ENCODE measurements around the gene CTDSPL. TPM values are rescaled to one million over a fixed set of nuclear protein-coding genes. Genes with fewer than 3 reads are reported as not detected.
"Not testable (repeated sequence)": the region's sequence is repeated elsewhere in the genome, so short reads cannot be mapped to it uniquely, and the experiment has no call there.

The CTDSPL gene
- total RNA-seq, 1 donor from 2014 or later: 43.0 TPM

DNA sequence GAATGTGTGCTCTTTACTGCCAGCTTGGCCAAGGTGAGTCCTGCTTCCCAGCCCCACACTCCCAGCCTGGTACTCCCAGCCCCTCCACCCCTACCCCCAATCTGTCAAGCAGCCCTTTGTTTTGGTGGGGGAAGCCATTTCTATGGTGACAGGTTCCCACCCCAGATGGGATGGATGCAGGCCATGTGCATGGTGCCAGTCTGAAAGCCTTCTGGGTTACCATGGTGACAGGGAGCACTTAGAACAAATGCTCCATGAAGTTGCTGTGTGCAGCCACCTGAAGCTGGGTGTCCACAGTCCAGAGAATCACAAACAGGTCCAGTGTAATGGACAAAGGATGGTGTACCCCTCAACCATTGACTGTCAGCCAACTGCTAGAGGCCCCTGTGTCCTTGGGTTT is 109.8 kb downstream of the CTDSPL start:
- no peaks in the 10 kb centered on the region for H3K9me3 ChIP-seq (ENCODE audit: low read depth)
- no peak for DNase-seq (ENCODE audit: low spot score)
- H3F3A ChIP-seq (ENCODE audit: low read depth): no peaks in the 10 kb centered on the region
- Mint-ChIP-seq H3K9me3 (no peaks in the 10 kb centered on the region), H3K4me1 (peaks cover 3% of the 10 kb centered on the region), H3K27me3 (ENCODE audit: insufficient read depth, low read depth) (no peaks in the 10 kb centered on the region), H3K4me3 (no peak overlapping the region), H3K27ac (no peak overlapping the region), H3K36me3 (peaks cover 15% of the 10 kb centered on the region)
- peaks cover 5% of the 10 kb centered on the region for H3K36me3 ChIP-seq
- H4K20me1 ChIP-seq (ENCODE audit: low read depth): peaks cover 11% of the 10 kb centered on the region
- H3K79me2 ChIP-seq (ENCODE audit: low read depth): no peaks in the 10 kb centered on the region
- no peak overlapping the region for H3K4me2 ChIP-seq
- H3K9ac ChIP-seq: no peak overlapping the region
- H3K4me3 ChIP-seq: no peak overlapping the region
- no peak overlapping the region for H3K27ac ChIP-seq
- no peaks in the 10 kb centered on the region for H3K4me1 ChIP-seq
- no peak overlapping the region for H2AFZ ChIP-seq (replicated peaks)
- no peaks in the 10 kb centered on the region for H3K27me3 ChIP-seq
- TF ChIP-seq EZH2phosphoT487 (IDR thresholded peaks at IDR 0.05) (no peak), EZH2 (IDR thresholded peaks at IDR 0.05) (no peak)
- TF ChIP-seq, protein P1, sequence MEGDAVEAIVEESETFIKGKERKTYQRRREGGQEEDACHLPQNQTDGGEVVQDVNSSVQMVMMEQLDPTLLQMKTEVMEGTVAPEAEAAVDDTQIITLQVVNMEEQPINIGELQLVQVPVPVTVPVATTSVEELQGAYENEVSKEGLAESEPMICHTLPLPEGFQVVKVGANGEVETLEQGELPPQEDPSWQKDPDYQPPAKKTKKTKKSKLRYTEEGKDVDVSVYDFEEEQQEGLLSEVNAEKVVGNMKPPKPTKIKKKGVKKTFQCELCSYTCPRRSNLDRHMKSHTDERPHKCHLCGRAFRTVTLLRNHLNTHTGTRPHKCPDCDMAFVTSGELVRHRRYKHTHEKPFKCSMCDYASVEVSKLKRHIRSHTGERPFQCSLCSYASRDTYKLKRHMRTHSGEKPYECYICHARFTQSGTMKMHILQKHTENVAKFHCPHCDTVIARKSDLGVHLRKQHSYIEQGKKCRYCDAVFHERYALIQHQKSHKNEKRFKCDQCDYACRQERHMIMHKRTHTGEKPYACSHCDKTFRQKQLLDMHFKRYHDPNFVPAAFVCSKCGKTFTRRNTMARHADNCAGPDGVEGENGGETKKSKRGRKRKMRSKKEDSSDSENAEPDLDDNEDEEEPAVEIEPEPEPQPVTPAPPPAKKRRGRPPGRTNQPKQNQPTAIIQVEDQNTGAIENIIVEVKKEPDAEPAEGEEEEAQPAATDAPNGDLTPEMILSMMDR (IDR thresholded peaks at IDR 0.05): no peak

GRCh38 chr3:37972056-37972455 is 110.4 kb downstream of the CTDSPL start:
- H4K20me1 ChIP-seq (ENCODE audit: low read depth): peaks cover 11% of the 10 kb centered on the region
- H3K27ac Mint-ChIP-seq; H3K36me3 ChIP-seq; H3K27ac ChIP-seq; H3K4me1 Mint-ChIP-seq; H3K4me2 ChIP-seq; H3K4me3 ChIP-seq; H2AFZ ChIP-seq (replicated peaks); H3F3A ChIP-seq (ENCODE audit: low read depth); H3K27me3 Mint-ChIP-seq (ENCODE audit: insufficient read depth, low read depth); H3K4me1 ChIP-seq; H3K9me3 ChIP-seq (ENCODE audit: low read depth); H3K4me3 Mint-ChIP-seq; H3K9ac ChIP-seq; H3K9me3 Mint-ChIP-seq; DNase-seq (ENCODE audit: low spot score); H3K27me3 ChIP-seq; H3K79me2 ChIP-seq (ENCODE audit: low read depth): not testable (repeated sequence)
- peaks cover 15% of the 10 kb centered on the region for H3K36me3 Mint-ChIP-seq

- no peaks in the 10 kb centered on the region for H3K9me3 ChIP-seq (ENCODE audit: low read depth)
- H2AFZ ChIP-seq (replicated peaks): no peak overlapping the region
- no peaks in the 10 kb centered on the region for H3K4me1 ChIP-seq
- no peak for DNase-seq (ENCODE audit: low spot score)
- Mint-ChIP-seq H3K9me3 (no peaks in the 10 kb centered on the region), H3K27ac (no peak overlapping the region), H3K4me1 (peaks cover 3% of the 10 kb centered on the region), H3K27me3 (ENCODE audit: insufficient read depth, low read depth) (no peaks in the 10 kb centered on the region), H3K36me3 (peaks cover 14% of the 10 kb centered on the region), H3K4me3 (no peak overlapping the region)
- no peak overlapping the region for H3K9ac ChIP-seq
- H3K79me2 ChIP-seq (ENCODE audit: low read depth): no peaks in the 10 kb centered on the region
- H3K4me2 ChIP-seq: no peak overlapping the region
- TF ChIP-seq, protein P1 (IDR thresholded peaks at IDR 0.05): no peak
- TF ChIP-seq EZH2phosphoT487 (IDR thresholded peaks at IDR 0.05): no peak
- TF ChIP-seq EZH2 (IDR thresholded peaks at IDR 0.05): no peak
- H3F3A ChIP-seq (ENCODE audit: low read depth): no peaks in the 10 kb centered on the region
- H3K36me3 ChIP-seq: no peaks in the 10 kb centered on the region
- H4K20me1 ChIP-seq (ENCODE audit: low read depth): peaks cover 4% of the 10 kb centered on the region
- H3K4me3 ChIP-seq: no peak overlapping the region
- no peak overlapping the region for H3K27ac ChIP-seq
- H3K27me3 ChIP-seq: no peaks in the 10 kb centered on the region
These were observed 111.8 kb downstream of the CTDSPL start for GRCh38 chr3:37973246-37974054.

Measured in neural progenitor cell (in vitro differentiated cells).